ENCODE data around the gene MIS18A.

- TF ChIP-seq CTCF (IDR thresholded peaks at IDR 0.05) (no peak), JUN (CRISPR knock-in tag; IDR thresholded peaks at IDR 0.05) (no peak), ZNF416 (CRISPR knock-in tag; IDR thresholded peaks at IDR 0.05) (no peak), NFYB (CRISPR knock-in tag; conservative IDR thresholded peaks at IDR 0.05; ENCODE audit: low read depth) (no peak), SP1 (CRISPR knock-in tag; conservative IDR thresholded peaks at IDR 0.05) (no peak), EMX1 (CRISPR knock-in tag; IDR thresholded peaks at IDR 0.05) (no peak)
Measured at GRCh38 chr21:32315511-32316281, 36.8 kb upstream of the MIS18A start.

All from WTC11 (cell line).